Heart left ventricle (tissue), 16 donors: ENCODE results near the gene CCDC30. TPM values are rescaled to one million over a fixed set of nuclear protein-coding genes. Genes with fewer than 3 reads are reported as not detected.
"Not testable (repeated sequence)": the region's sequence is repeated elsewhere in the genome, so short reads cannot be mapped to it uniquely, and the experiment has no call there.

ENCODE experiments used
- ATAC-seq, 4 donors: fragments of 200-7000 bp; cut with Tn5 transposase; one replicate each; pipeline ENCODE4 v1.9.1; 2020 to 2022; ENCODE audit warnings: moderate library complexity in 4 of 4, mild to moderate bottlenecking in 3 of 4, moderate number of reproducible peaks in 1 of 4
- DNase-seq, 5 donors: peaks; one replicate each; pipeline ENCODE4 v3.0.0-alpha.2; 2020
- H3K27ac ChIP-seq, 12 donors: fragments of 200-600 bp; sonication (generic) in 4 of 12; one replicate each; pipeline versions ENCODE4 v1.5.0 to v1.8.0; 2016 to 2022; ENCODE audit warnings: mild to moderate bottlenecking in 2 of 12
- H3K27me3 ChIP-seq, 9 donors: fragments of 200-600 bp; sonication (generic) in 2 of 9; one replicate each; pipeline versions ENCODE4 v1.5.1 to v1.8.0; 2016 to 2022; ENCODE audit warnings: mild to moderate bottlenecking in 3 of 9
- H3K36me3 ChIP-seq, 9 donors: fragments of 200-600 bp; sonication (generic) in 2 of 9; one replicate each; pipeline versions ENCODE4 v1.5.0 to v1.8.0; 2018 to 2022; ENCODE audit warnings: mild to moderate bottlenecking in 2 of 9
- H3K4me1 ChIP-seq, 12 donors: fragments of 200-600 bp; sonication (generic) in 4 of 12; one replicate each; pipeline versions ENCODE4 v1.5.0 to v1.8.0; 2016 to 2022; ENCODE audit warnings: mild to moderate bottlenecking in 3 of 12
- H3K4me3 ChIP-seq, 12 donors: fragments of 200-600 bp; sonication (generic) in 4 of 12; one replicate each; pipeline versions ENCODE4 v1.5.0 to v1.8.0; 2017 to 2022; ENCODE audit warnings: mild to moderate bottlenecking in 9 of 12, moderate library complexity in 4 of 12
- H3K9me3 ChIP-seq, 12 donors: fragments of 200-600 bp; sonication (generic) in 4 of 12; one replicate each; pipeline versions ENCODE4 v1.5.0 to v1.8.0; 2016 to 2022; ENCODE audit warnings: mild to moderate bottlenecking in 1 of 12
- POLR2A ChIP-seq, 2 donors: fragments of 450-650 bp; IDR thresholded peaks; one replicate each; pipeline ENCODE4 v1.6.1; 2017; ENCODE audit warnings: antibody characterized with exemption in 2 of 2, mild to moderate bottlenecking in 2 of 2, moderate library complexity in 2 of 2
- WGBS, 4 donors: extraction: QIAGEN DNeasy Blood & Tissue Kit in 2 of 4; methylation state at CpG; one replicate each; pipeline versions ENCODE4 v1.1.5 to v1.1.7; 2013 to 2018; 5-methylcytosine and 5-hydroxymethylcytosine counted together
- intact Hi-C, 10 donors: fragments of 100-400 bp; cut with DNase I; formaldehyde crosslinking; loops; one replicate each; pipeline versions ENCODE4 v1.11.1 to v1.14.2; 2022
- polyA plus RNA-seq, 2 donors: library from polyadenylated mRNA; stranded (reverse); fragments of 200-250 nt; gene quantifications; one replicate each; pipeline ENCODE4 v1.2.3, GENCODE V29; 2013
- total RNA-seq, 9 donors: library from RNA; depleted of rRNA in 2 of 9; stranded (reverse); fragments of >200 nt in 2 of 9; fragmentation: NEBNext Ultra II Directional in 3 of 9; extraction: Animal tissue kit (Norgen Biotek cat#: 25700) in 3 of 9; gene quantifications; one replicate each; pipeline versions ENCODE4 v1.1.0 to v1.2.4, GENCODE V29; 2016 to 2023
- TF ChIP-seq, protein P1 (sequence below), 12 donors: fragments of 200-600 bp; sonication (generic) in 4 of 12; IDR thresholded peaks; one replicate each; pipeline versions ENCODE4 v1.5.0 to v1.8.0; 2018 to 2022; ENCODE audit warnings: antibody characterized with exemption in 12 of 12, mild to moderate bottlenecking in 5 of 12
- donor health status: ischemic (EF 13 %, LVEDD 7.1; RV severe dilation, severe dysfunction).
- donor health status: healthy with polysubstance abuse.
- donor health status: DM: no; HTN: yes; CAD: no.
- donor health status: DM: no; HTN: no; CAD: no.
- donor health status: ischemic (EF 25% LVEDD 6.9; RV normal size, moderate dysfunction).
- donor health status: ischemic (EF 25% LVEDD 5.7; RV mildly dilated, moderate dysfunction).
- donor health status: healthy.
- donor health status: DM: yes; HTN: yes; CAD: no.
- donor health status: ischemic (EF 35%, LVEDD 5.7; RV mildly dilated, moderate dysfunction).
- donor health status: nonischemic (EF 11% LVEDD 7.7; RV severe dilation, severe dysfunction).
- donor health status: DM: yes; HTN: yes; CAD: no.
- donor health status: PGD.
- donor health status: ischemic (EF 29% LVEDD 5.4; RV normal size, mild dysfunction).
- donor health status: nonischemic (EF 23%, LVEDD 6.1; RV moderate dilation, normal function).

CCDC30 gene
- total and polyA plus RNA-seq, 11 donors, result 0.24 to 3.8 (median 1.6) TPM

DNA sequence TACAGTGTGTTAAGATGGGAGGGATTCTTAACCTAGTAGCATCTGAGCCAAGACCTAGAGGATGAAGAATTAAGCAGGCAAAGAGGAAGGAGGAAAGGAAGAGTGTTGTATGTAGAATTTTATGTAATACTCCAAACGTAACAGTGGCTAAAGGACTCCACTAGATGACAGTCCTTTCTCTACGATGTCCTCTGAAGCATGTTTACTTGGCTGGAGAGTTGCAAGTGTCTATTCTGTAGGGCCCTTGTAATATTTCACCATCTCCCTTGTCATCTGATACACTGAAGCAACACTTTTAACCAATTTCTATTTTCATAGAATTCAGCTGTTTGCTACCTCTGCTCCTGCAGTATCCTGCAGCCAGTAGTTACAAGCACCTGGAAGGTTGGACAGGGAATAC lies 217.0 kb downstream of the CCDC30 start:
- no peak for TF ChIP-seq POLR2A (IDR thresholded peaks at IDR 0.05)
- TF ChIP-seq, protein P1, sequence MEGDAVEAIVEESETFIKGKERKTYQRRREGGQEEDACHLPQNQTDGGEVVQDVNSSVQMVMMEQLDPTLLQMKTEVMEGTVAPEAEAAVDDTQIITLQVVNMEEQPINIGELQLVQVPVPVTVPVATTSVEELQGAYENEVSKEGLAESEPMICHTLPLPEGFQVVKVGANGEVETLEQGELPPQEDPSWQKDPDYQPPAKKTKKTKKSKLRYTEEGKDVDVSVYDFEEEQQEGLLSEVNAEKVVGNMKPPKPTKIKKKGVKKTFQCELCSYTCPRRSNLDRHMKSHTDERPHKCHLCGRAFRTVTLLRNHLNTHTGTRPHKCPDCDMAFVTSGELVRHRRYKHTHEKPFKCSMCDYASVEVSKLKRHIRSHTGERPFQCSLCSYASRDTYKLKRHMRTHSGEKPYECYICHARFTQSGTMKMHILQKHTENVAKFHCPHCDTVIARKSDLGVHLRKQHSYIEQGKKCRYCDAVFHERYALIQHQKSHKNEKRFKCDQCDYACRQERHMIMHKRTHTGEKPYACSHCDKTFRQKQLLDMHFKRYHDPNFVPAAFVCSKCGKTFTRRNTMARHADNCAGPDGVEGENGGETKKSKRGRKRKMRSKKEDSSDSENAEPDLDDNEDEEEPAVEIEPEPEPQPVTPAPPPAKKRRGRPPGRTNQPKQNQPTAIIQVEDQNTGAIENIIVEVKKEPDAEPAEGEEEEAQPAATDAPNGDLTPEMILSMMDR (IDR thresholded peaks at IDR 0.05), result no peak
- ATAC-seq, result no peak
- Histone ChIP-seq H3K9me3 (no peaks in the 10 kb centered on the region), H3K27me3 (no peaks in the 10 kb centered on the region), H3K4me3 (no peak overlapping the region), H3K27ac (no peak overlapping the region), H3K36me3 (peaks cover 0 to 25% (median 9%) of the 10 kb centered on the region in 9 donors), H3K4me1 (peaks cover 10 to 48% (median 28%) of the 10 kb centered on the region in 12 donors)
- 67 to 79% (median 75%) methylated on average over 2 of the region's 2 CpGs for WGBS, 4 donors
- intact Hi-C loops, result loop anchor here in 8 of 10 donors (2.0 to 10.0 kb wide), 8 partner anchors 21 to 505 kb away; partner anchors contain the start of genes C1orf50 (in 6 of the 8), P3H1 (in 6 of the 8), FOXJ3 (in 3 of the 8) and PPIH (in 1 of the 8)
- DNase-seq, result no peak

DNA sequence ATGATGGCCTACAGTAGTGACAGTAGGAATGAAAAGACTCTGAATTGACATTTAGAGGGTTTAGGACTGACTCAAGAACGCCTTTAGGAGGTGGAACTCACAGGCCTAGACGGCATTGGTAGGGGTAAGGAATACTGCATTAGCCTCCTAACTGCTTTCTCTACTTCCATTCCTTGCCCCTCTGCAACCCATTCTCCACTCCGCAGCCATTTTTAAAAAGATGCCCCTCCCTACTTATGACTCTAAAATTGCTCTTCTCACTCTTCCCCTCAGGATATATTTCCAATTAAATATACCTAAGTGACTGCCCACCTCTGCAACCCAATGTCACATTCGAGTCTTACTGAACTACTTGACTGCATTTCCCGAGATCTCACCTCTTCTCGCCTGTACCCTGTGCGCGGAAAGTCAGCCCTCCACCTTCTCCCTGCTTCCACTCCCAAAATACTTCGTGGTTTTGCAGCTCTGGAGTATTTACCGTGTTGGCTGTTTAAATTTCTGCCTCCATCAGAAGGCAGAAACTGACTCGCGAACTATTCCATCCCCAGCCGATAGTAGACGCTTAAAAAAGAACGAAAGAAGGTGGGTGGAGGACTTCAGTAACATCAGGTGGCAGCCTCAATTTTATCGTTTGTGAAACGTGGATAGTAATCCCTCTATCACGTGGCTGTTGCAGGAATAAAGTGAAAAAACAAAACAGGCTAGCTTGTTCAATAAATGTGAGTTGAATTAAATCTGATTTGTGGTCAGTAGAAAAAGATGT lies 218.0 kb downstream of the CCDC30 start:
- H3K9me3 ChIP-seq, result no peaks in the 10 kb centered on the region
- TF ChIP-seq, protein P1 (IDR thresholded peaks at IDR 0.05), result peak in 1 of 12 donors; percentile 4
- no peak for TF ChIP-seq POLR2A (IDR thresholded peaks at IDR 0.05)
- peak overlapping the region; percentile 64 to 99 (median 82) for H3K4me3 ChIP-seq
- DNase-seq (no peak), ATAC-seq (no peak)
- peaks cover 0 to 15% (median 3%) of the 10 kb centered on the region in 9 donors for H3K36me3 ChIP-seq
- intact Hi-C loops, result loop anchor here in 8 of 10 donors (2.0 to 10.0 kb wide), 8 partner anchors 22 to 506 kb away; partner anchors contain the start of genes C1orf50 (in 6 of the 8), P3H1 (in 6 of the 8), FOXJ3 (in 3 of the 8) and PPIH (in 1 of the 8)
- peaks cover 17 to 56% (median 36%) of the 10 kb centered on the region in 12 donors for H3K4me1 ChIP-seq
- WGBS, 4 donors, result 5 to 9% (median 6%) methylated on average over 18 of the region's 18 CpGs
- peak overlapping the region; percentile 86 to 100 (median 96) for H3K27ac ChIP-seq
- no peaks in the 10 kb centered on the region for H3K27me3 ChIP-seq

DNA sequence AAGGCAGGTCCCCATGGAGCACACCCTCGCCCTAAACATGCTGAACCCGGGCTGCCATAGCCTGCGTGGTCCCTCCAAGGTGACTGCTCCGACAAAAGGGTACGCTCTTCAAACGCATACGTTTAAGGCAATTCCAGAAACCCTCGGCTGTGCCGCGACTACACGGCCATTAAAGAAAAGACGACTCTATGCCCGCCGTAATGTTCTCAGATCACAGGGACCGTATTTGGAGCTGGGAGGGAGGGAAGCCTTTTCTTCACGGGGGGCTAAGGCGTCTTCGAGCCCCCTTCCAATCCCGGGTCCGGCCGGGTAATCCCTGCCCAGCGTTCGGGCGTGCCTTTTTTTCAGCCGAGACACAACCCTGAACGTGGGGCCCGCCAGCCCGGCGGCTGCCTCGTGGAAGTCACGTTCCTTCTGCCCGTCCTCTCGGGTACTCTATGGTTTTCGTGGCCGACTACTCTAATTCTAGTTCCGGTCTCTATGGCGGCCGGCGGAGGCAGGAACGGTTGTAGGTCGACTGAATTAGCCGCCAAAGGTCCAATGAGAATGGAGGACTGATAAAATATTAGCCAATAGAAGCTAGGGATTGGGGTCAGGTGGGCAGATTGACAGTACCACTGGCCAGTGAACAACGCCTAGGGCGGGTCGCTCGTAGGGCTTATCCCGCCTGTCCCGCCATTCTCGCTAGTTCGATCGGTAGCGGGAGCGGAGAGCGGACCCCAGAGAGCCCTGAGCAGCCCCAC lies 218.8 kb downstream of the CCDC30 start, which contains the start of gene YBX1:
Gene YBX1, plus strand, starts transcription at position 678 of the 743 bp plus-strand sequence. CDS start 148 bp downstream, outside the sequence.
- no peaks in the 10 kb centered on the region for H3K27me3 ChIP-seq
- peak within 1 kb of the TSS; percentile 86 to 100 (median 96) for H3K27ac ChIP-seq
- ATAC-seq (peak; percentile 97 to 99 (median 98)), DNase-seq (peak; percentile 96 to 97 (median 97))
- peaks cover 0 to 15% (median 3%) of the 10 kb centered on the region in 9 donors for H3K36me3 ChIP-seq
- whole genome bisulfite sequencing, 4 donors, result 0 to 1% (median 0%) methylated on average over 49 to 54 of the region's 54 CpGs
- TF ChIP-seq, protein P1 (IDR thresholded peaks at IDR 0.05), result no peak
- TF ChIP-seq POLR2A (IDR thresholded peaks at IDR 0.05), result peak in 1 of 2 donors; percentile 84
- H3K9me3 ChIP-seq, result no peaks in the 10 kb centered on the region
- H3K4me3 ChIP-seq, result peak within 1 kb of the TSS; percentile 64 to 99 (median 85)
- H3K4me1 ChIP-seq, result peaks cover 21 to 58% (median 44%) of the 10 kb centered on the region in 12 donors
- intact Hi-C loops, result loop anchor here in 8 of 10 donors (1.0 to 10.0 kb wide), 9 partner anchors 23 to 507 kb away; partner anchors contain the start of genes C1orf50 (in 6 of the 8), P3H1 (in 6 of the 8), FOXJ3 (in 3 of the 8) and PPIH (in 3 of the 8)

DNA sequence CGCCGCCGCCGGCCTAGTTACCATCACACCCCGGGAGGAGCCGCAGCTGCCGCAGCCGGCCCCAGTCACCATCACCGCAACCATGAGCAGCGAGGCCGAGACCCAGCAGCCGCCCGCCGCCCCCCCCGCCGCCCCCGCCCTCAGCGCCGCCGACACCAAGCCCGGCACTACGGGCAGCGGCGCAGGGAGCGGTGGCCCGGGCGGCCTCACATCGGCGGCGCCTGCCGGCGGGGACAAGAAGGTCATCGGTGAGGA lies 219.3 kb downstream of the CCDC30 start:
- WGBS, 4 donors, result 0 to 1% (median 0%) methylated on average over 8 to 33 of the region's 33 CpGs; no CpG with 5 or more reads in 1 of the 4 donors
- H3K9me3 ChIP-seq, DNase-seq, H3K27me3 ChIP-seq: not testable (repeated sequence)
- Histone ChIP-seq H3K4me3 (peak overlapping the region; percentile 64 to 99 (median 85)), H3K36me3 (peaks cover 0 to 20% (median 3%) of the 10 kb centered on the region in 9 donors), H3K4me1 (peaks cover 21 to 59% (median 49%) of the 10 kb centered on the region in 12 donors), H3K27ac (peak overlapping the region; percentile 86 to 100 (median 95))
- intact Hi-C loops, result loop anchor here in 8 of 10 donors (1.0 to 10.0 kb wide), 9 partner anchors 24 to 508 kb away; partner anchors contain the start of genes C1orf50 (in 6 of the 8), P3H1 (in 6 of the 8), FOXJ3 (in 3 of the 8) and PPIH (in 2 of the 8)
- ATAC-seq, result peak in 1 of 4 donors; percentile 17
